DMS153 treated with DMSO at 0.1 percent for 48 hours (cell line): Measurements from ENCODE around the gene TM7SF2.
"Not testable (repeated sequence)": the region's sequence is repeated elsewhere in the genome, so short reads cannot be mapped to it uniquely, and the experiment has no call there.

Experiments used
- DNase-seq: peaks from one replicate; lab custom pipeline; 2025; ENCODE audit not compliant: unreplicated experiment; lab: John Stamatoyannopoulos, UW

The TM7SF2 gene

DNA sequence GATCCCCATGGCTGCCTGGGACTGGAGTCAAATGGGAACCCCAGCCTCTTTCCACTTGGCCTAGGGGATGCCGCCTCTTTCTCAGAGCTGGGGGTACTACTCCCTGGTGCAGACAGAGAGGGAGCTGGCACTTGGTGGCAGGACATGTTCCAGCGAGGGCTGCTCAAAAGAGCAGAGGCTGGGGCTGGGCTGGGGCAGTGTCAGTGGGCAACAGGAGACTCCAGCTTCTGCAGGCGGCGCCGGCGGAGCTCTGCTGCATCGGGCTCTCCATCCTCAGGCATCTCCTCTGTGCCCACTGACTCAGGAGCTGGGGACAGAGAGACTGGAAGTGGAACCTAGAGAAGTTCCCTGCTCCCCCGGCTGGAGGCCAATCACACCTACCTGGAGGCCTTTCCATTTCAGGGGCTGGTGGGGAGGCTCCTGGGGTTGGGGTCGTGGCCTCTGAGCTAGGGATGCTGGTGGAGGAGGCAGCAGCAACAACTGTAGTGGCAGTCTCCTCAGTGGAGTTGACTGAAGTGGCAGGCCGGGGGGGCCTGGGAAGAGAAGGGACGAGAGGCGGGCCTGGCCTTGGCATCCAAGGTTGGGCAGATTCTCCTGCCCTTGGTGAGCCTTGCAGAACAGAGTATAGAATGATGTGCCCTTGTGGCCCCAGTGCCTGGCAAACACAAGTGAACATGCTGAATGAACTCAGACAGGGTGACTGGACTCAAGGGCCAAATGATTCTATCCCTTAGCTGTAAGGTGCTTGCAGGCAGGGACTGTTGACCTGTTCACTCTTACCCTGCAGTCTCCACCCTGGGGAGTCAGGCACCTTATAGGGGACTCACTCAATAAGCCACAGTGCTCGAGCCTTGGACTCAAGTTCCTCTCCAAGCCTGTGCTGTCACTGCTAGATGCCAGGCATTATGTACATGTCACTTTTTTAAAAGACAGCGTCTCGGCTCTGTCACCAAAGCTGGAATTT is 16.8 kb downstream of the TM7SF2 start:
- no peak for DNase-seq

DNA sequence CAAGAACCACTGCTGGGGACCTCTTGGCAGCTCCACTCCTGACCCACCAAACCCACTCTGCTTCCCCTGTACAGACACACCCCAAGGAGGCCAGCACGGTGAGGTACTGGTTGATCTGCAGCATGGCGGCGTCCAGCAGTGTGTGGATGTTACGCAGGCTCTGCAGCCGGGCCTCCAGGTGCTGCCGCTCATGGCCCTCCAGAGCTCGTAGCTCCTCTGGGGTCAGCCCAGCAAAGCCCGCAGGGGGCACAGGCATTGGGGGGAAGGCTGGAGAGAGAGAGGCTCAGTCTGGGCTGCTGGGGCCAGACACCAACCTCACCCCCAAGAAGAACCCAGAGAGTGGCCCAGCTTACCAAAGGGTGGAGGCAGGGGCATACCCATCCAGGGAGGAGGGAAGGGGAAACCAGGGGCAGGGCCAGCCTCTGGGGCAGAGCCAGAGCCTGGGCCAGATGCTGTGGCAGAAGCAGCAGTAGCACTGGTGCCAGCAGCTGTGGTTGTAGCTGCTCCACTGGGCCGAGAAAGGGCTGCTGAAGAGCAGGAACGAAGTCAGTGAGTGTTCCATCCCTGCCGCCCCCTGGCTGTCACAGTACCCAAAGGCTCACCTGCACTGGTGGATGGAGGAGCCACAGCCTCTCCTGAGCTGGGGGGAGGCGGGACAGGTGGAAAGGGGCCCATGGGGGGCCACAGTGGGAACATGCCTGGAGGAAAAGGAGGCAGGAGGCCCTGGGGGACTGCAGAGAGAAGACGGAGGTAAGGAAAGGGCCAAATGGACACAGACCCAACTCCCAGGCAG is 18.2 kb downstream of the TM7SF2 start:
- no peak for DNase-seq

DNA sequence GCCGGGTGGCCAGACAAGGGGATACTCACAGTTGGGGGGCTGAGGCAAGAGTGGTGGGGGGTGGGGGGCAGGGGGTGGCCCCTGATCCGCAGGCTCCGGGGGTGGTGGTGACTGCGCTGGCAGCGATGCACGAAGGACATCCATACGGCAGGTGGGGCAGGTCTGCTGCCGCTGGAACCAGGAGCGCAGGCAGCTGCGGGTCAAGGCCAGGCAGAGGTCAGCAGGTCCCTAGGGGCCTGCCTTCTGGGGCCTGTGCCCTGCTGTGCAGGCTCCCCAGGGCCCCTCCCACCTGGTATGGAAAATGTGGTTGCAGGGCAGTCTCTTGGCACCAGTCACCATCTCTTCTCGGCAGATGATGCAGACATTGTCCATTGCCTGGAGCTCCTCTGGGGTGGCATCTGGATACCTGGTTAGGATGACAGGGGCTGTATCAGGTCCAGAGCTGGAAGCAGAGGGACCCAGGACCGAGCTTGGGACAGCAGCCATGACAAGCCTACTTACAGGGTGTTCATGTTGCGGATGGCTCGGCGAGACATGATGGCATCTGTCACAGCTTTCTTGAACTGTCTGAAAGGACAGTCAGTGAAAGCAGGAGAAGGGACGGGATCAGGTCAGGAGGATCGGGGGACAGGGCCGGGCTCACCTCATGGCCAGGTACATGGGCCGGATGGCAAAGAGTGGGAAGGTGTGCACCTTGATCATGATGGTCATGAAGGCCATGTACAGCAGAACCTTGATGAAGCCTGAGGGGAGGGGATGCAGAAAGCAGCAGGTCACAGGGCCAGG is 19.2 kb downstream of the TM7SF2 start:
- DNase-seq = no peak

DNA sequence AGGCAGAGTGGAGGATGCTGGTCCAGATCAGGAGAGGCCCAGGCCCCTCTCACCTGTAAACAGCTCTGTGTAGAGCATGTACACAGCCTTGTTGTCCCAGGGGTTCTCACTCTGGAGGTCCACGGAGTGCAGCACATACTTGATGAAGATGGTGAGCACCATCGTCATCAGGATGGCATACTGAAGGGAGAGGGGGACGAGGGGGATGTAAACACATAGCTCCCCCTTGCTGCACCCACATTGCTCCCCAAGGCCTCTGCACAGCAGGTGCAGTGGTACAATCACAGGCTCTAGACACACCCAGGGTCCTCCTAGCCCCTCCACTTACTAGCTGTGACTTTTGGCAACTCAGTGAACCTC is 19.7 kb downstream of the TM7SF2 start:
- DNase-seq = no peak

DNA sequence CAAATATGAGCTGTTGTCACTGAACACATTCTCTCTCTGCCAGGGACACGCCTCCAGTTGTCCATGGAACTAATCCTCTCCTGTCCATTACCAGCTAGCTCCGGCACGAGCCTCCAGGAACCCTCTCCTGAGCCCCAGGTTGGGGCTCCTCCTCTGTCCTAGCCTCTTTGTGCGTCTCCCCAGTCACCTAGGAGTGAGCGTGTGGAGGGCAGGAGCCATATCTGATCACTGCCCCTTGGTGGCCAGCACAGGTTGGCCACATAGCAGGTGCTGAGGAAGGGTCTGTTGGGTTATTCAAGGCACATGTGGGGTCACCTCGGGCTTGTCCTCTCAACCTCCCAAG is 20.2 kb downstream of the TM7SF2 start:
- DNase-seq = no peak

DNA sequence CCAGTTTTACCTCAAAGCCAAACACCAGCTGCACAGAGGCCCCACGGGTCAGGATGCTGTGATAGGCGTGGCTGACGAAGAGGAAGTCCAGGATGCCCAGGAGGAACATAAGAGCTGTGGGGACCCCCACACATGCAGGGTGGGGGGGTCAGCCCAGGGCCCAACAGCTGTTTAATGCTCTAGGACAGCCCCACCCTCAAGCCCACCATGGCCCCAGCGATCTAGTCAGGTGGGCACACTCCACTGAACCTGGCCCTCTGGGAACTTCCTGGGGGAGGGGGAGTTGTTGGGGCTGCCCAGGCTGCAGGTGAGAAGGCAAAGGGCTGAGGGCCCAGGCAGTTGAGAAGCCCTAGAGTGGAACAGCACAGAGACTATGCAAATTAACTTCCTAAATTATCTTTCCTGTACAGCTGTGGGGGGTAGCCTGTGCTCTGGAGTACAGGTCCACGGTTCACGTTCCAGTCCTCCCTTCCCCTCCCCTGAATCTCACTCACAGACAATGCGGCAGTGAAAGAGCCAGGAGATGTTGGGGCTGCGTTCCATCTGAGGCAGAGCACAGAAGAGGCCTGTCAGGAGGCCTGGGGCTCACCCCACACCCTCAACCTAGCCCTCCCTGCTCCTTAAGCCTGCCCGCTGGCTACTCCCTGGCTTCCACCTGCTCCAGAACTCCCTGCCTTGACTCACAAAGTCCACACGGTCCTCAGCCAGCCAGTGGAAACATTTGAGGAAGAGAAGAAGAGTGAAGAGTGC is 20.7 kb downstream of the TM7SF2 start:
- DNase-seq = no peak

DNA sequence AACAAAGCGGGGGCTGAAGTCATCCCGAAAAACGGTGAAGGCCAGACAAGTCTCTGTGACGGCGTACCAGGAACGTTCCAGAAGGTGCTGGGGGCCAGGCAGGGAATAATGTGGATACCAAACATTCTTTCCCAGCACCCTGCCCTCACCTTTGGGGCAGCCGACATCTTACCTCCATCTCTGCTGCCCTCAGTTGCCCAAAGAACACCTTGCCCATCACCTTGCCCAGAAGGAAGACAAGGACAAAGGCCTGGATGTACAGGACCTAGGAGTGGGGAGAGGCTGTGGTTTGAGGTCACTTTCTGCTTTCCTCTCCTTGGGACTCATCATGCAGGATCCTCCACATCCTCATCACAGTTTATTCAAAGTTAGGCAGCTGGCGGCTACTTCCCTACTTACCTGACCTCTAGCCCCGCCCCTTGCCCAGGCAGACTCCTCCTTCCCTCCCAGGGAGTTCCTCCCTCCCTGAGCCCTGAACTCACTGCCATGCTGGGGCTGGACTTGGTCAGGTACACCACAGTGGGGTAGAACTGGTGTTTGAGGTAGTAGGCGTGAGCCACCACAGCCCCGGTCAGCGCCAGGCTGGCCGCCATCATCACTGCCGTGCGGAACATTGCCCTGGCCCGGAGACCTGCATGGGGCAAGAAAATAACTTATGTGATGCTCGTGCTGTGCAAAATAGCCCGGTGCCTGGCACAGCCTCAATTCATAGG is 21.5 kb downstream of the TM7SF2 start:
- no peak for DNase-seq

DNA sequence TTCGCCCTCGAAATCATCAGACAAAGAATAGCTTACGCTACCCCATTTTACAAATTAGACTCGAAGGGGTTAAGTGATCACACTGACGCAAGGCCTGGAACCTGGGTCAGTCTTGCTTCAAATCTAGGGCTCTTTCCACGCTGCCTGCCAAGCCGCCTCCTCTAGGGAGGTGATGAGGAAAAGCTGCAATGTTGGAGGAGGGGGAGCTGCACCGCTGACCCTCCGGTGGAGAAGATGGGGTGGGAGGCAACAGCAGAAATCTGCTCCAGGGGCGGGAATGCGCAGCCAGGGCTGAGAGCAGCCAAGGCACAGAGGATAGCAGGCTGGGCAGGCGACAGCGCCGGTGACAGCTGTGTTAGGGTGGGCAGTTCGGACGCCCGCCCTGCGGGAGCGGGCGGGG is 22.1 kb downstream of the TM7SF2 start:
- no peak for DNase-seq

DNA sequence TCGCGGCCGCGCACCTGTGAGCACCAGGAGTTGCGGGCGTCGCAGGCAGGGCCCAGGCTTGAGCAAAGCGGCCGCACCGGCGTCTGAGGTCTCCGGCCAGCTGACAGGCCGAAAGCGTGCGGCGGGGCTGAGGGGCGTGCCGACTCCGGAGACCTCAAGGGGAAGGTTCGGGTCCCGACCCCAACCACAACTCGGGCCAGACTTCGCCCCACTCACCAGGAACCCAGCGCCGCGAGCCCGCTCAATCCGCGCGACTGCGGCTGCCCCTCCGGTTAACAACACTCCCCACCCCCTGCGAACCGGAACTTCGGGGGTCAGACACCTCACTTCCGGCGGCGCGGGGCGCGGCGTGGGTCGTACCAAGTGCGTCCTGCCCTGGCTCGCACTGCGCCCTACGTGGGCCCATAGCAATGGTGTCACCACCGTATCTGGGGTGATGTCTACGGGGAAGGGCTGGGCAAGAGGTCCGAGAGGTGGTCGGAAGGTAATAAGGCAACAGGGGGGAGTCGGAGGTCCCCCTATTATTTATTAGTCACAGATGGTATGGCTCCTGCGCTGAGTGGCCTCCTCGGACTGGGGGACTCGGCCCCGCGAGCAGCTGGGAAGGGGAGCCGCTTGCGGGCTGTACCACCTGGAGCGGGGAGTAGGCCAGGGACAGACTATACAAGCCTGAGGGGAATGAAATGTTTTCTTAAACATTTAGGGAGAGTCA is 22.7 kb downstream of the TM7SF2 start, which contains the start of gene SYVN1:
Gene SYVN1, minus strand, starts transcription at position 280 of the 712 bp plus-strand sequence. CDS start 918 bp downstream, outside the sequence.
- no peak for DNase-seq

DNA sequence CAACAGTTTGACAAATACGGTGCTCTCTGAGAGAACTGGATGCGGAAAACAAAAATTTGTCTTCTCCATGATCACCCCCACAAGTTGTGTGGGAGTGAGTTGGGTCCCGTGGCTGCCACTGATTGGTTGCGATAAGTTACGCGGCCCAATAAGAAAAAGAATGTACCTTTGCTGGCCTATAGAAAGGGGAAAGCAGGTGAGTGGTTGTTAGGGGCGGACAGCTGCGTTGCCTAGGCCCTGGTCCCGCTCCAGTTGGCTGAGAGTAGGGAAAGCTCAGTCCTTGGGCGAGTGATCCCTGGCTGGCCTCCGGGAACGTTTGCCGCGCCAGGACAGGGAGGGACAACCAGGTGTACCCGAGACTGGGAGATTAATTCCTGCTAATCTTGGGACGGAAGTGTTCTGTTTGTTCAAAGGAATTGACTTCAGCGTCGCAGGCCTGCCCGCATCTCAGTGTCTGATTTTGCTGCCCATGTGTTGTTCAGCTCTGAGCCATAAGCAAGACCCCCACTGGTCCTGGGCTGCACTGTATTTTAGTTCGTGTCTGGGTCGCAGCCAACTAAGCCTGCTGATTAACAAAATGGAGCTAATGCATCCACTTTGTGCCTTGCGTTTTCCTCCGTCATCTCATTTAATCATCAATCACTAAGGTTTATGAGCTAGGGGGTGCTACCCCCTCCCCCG is 23.4 kb downstream of the TM7SF2 start:
- peak; percentile 97 for DNase-seq

DNA sequence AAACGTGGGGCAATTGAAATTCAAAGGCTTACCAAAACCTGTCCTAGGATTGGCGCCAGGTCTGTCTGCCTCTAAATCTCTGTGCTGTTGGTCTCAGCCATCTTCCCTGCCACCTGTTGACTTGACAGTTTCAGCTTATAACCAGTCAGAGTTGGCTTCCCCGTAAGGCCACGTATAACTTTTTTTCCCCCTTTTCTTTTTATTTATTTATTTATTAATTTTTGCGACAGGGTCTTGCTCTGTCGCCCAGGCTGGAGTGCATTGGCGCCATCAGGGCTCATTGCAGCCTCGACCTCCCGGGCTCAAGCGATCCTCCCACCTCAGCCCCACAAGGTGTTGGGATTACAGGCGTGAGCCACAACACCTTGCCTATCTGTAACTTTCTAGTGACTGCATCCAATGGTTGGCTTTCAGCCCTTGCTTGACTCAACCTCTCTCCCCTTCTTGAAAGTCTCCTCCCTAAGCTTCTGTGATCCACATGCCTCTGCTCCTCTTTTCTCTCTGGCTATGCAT is 24.0 kb downstream of the TM7SF2 start:
- DNase-seq = no peak

DNA sequence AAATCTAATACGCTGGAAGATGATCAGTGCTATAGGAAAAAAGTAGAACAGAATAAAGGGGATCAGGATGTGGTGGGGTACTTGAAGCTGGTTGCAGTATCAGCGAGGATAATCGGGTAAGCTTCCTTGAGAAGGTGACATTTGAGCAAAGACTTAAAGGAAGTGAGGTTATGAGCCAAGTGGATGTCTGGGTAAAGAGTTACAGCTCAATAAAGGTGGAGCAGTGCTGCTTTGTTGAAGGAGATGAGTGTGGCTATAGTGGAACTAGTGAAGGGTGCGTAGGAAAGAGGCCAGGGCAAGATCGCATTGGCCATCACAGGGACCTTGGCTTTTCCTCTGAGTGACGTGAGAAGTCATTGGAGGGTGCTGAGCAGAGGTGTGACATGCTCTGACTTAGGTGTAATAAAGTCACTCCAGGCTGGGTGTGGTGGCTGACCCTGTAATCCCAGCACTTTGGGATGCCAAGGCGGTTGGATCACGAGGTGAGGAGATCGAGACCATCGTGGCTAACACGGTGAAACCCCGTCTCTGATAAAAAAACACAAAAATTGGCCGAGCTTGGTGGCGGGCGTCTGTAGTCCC is 24.9 kb downstream of the TM7SF2 start:
- DNase-seq = no peak

DNA sequence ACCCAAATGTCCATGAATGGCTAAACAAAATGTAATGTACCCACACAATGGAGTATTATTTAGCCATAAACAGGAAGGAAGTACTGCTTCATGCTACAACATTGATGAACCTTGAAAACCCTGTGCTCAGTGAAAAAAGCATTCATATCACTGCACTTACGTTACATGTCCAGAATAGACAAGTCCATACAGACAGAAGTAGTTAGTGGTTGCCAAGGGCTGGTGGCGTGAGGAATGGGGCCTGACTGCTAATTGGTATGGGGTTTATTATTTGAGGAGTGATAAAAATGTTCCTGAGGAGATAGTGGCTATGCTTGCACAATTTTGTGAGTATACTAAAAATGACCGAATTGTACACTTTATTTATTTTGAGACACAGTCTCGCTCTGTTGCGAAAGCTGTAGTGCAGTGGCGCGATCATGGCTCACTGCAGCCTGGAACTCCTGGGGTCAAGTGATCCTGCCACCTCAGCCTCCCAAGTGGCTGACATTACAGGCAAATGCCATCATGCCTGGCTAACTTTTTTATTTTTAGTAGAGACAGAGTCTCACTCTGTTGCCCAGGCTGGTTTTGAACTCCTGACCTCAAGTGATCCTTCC is 30.3 kb downstream of the TM7SF2 start:
- no peak for DNase-seq

DNA sequence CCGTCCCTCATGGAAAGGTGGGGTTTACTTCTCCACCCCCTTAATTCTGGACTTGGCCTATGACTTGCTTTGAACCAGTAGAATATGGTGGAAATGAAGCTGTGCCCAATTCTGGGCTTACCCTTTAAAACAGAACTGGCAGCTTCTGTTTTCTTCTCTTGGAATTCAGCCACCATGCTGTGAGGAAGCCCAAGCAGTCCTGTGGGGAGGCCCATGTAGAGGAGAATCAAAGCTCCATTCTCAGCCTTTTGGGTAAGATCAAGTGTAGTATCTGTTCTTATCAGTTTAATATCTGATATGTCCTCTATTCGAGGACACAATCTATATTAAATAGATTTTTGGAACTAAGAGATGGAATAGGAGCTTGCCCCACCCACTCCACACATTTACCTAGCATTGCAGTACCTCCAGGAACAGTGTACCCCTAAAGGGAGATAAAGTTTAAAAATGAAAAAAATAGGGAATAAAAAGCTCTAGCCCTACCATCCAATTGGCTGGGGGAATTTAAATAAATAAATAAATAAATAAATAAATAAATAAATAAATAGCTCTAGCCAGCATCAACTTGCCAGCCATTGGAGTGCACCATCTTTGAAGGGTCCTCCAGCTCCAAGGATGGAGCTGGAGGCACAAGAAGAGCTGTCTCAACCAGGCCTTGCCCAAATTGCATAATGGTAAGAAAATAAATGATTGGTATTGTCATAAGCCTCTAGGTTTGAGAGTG is 35.8 kb downstream of the TM7SF2 start:
- DNase-seq = no peak

DNA sequence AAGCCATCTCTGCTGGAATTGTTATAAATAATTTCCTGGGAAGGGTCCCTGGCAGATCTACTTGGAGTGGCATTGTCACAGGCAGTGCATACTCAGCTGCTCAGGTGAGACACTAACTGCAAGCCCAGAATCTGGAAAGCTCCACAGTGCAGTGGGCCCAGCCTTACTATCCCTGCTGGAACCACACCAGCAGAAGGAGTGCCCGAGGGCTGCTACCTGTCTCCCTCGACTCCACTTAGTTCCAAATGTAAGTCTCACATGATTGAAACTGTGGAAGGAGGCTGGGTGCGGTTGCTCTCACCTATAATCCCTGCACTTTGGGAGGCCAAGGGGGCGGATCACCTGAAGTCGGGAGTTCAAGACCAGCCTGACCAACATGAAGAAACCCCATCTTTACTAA is 37.0 kb downstream of the TM7SF2 start:
- no peak for DNase-seq

DNA sequence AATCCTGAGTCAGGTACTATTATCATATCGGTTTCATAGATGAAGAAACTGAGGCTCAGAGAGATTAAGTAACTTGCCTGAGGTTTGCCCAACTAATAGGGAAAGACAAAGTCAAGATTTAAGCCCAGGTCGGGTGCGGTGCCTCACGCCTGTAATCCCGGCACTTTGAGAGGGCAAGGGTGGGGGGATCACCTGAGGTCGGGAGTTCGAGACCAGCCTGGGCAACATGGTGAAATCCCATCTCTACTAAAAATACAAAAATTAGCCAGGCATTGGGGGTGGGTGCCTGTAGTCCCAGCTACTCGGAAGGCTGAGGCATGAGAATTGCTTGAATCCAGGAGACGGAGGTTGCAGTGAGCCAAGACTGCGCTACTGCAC is 38.4 kb downstream of the TM7SF2 start:
- DNase-seq = not testable (repeated sequence)
